B cell (primary cell): ENCODE data around the gene RREB1. TPM values are rescaled to one million over a fixed set of nuclear protein-coding genes. Genes with fewer than 3 reads are reported as not detected.
A peak's percentile ranks its signal among the peaks of the same experiment; 100 is the strongest.

Experiments
- ATAC-seq: fragments of 200-7000 bp; cut with Tn5 transposase; one replicate; pipeline ENCODE4 v1.10.0; 2021; ENCODE audit warnings: low read depth, mild to moderate bottlenecking, moderate number of reproducible peaks, moderate library complexity
- CTCF ChIA-PET: fragments of 350-600 bp; sonication (Branson Sonifier 250); formaldehyde crosslinking; loops from one replicate; lab custom pipeline; 2021; ENCODE audit warnings: antibody characterized with exemption, inconsistent platforms; lab: Charles Lee
- POLR2A ChIA-PET: fragments of 350-600 bp; sonication (Branson Sonifier 250); formaldehyde crosslinking; loops from one replicate; lab custom pipeline; 2021; ENCODE audit warnings: antibody characterized with exemption; lab: Charles Lee
- DNase-seq: peaks from one replicate; pipeline ENCODE4 v3.0.0; 2013
- H2AFZ ChIP-seq: 2 replicates; pipeline ENCODE4 v1.6.1; 2012; ENCODE audit warnings: mild to moderate bottlenecking, low read depth, low read length; ENCODE audit not compliant: insufficient read depth, poor library complexity, severe bottlenecking
- H3K27ac ChIP-seq, 2 donors: 1 replicate in 1 of 2; 2 replicates in 1 of 2; pipeline ENCODE4 v1.5.1; 2012 to 2013; ENCODE audit warnings: low read length in 2 of 2, mild to moderate bottlenecking in 2 of 2, moderate library complexity in 1 of 2
- H3K27me3 ChIP-seq, 4 experiments: fragments of 200-600 bp in 1 of 4; sonication (generic) in 1 of 4; replicated peaks in 1 of 4; 1 replicate in 2 of 4; 2 replicates in 2 of 4; pipeline versions ENCODE4 v1.6.1 to v1.7.0; 2013 to 2016; ENCODE audit warnings: low read length in 3 of 4, mild to moderate bottlenecking in 2 of 4, mixed read lengths in 1 of 4, moderate library complexity in 1 of 4; ENCODE audit not compliant: insufficient read depth in 4 of 4, control insufficient read depth in 3 of 4; ENCODE audit errors: control extremely low read depth in 1 of 4
- H3K36me3 ChIP-seq, 2 experiments: replicated peaks in 1 of 2; 1 replicate in 1 of 2; 2 replicates in 1 of 2; pipeline versions ENCODE4 v1.6.1 to v1.7.1; 2013; ENCODE audit warnings: low read length in 1 of 2; ENCODE audit not compliant: insufficient read depth in 2 of 2, control insufficient read depth in 1 of 2; ENCODE audit errors: control extremely low read depth in 1 of 2, extremely low read depth in 1 of 2
- H3K4me1 ChIP-seq, 2 donors: fragments of 200-600 bp in 1 of 2; sonication (generic) in 1 of 2; 1 replicate in 1 of 2; 2 replicates in 1 of 2; pipeline versions ENCODE4 v1.5.1 to v1.6.1; 2013 to 2017; ENCODE audit warnings: low read length in 2 of 2; ENCODE audit not compliant: control insufficient read depth in 2 of 2, insufficient read depth in 2 of 2
- H3K4me2 ChIP-seq: replicated peaks from 2 replicates; pipeline ENCODE3; 2012; ENCODE audit warnings: mild to moderate bottlenecking, low read depth, low read length; ENCODE audit not compliant: poor library complexity, severe bottlenecking
- H3K4me3 ChIP-seq, 5 experiments: fragments of 200-600 bp in 1 of 5; sonication (generic) in 1 of 5; 1 replicate in 3 of 5; 2 replicates in 2 of 5; pipeline versions ENCODE4 v1.5.1 to v1.7.0; 2011 to 2016; ENCODE audit warnings: low read length in 4 of 5, mild to moderate bottlenecking in 4 of 5, low read depth in 2 of 5, control low read depth in 1 of 5, moderate library complexity in 1 of 5; ENCODE audit not compliant: insufficient read depth in 1 of 5; ENCODE audit errors: control extremely low read depth in 1 of 5, extremely low read depth in 1 of 5
- H3K79me2 ChIP-seq: fragments of 200-600 bp; sonication (generic); one replicate; pipeline ENCODE4 v1.6.0; 2016; ENCODE audit warnings: low read length; ENCODE audit not compliant: control insufficient read depth, insufficient read depth
- H3K9ac ChIP-seq: fragments of 200-600 bp; sonication (generic); 2 replicates; pipeline ENCODE4 v1.6.1; 2017; ENCODE audit warnings: mild to moderate bottlenecking, low read length, moderate library complexity
- H3K9me3 ChIP-seq, 3 donors: one replicate each; pipeline versions ENCODE4 v1.6.1 to v1.7.1; 2013; ENCODE audit warnings: low read length in 2 of 3; ENCODE audit not compliant: control insufficient read depth in 2 of 3, insufficient read depth in 1 of 3; ENCODE audit errors: control extremely low read depth in 1 of 3
- H4K20me1 ChIP-seq: 2 replicates; pipeline ENCODE4 v1.6.0; 2012; ENCODE audit warnings: mild to moderate bottlenecking, low read length; ENCODE audit not compliant: insufficient read depth, control insufficient read depth, poor library complexity, severe bottlenecking
- H3K27ac Mint-ChIP-seq: one replicate; pipeline ENCODE4 v1.8.0; 2021; ENCODE audit warnings: mixed read lengths
- H3K27me3 Mint-ChIP-seq: one replicate; pipeline ENCODE4 v1.8.0; 2021; ENCODE audit warnings: mixed read lengths
- H3K4me1 Mint-ChIP-seq: one replicate; pipeline ENCODE4 v1.8.0; 2021; ENCODE audit warnings: mixed read lengths
- H3K4me3 Mint-ChIP-seq: one replicate; pipeline ENCODE4 v1.8.0; 2021; ENCODE audit warnings: mixed read lengths
- H3K9me3 Mint-ChIP-seq: one replicate; pipeline ENCODE4 v1.8.0; 2022; ENCODE audit warnings: mixed read lengths; ENCODE audit not compliant: insufficient read depth
- CTCF ChIP-seq: fragments of 200-600 bp; IDR thresholded peaks from one replicate; pipeline ENCODE4 v1.8.0; 2022; ENCODE audit warnings: antibody characterized with exemption, mild to moderate bottlenecking
- EZH2 ChIP-seq: IDR thresholded peaks from 2 replicates; pipeline ENCODE4 v1.6.1; 2012; ENCODE audit warnings: borderline replicate concordance, low read depth, mild to moderate bottlenecking, moderate library complexity, low read length; ENCODE audit not compliant: insufficient read depth, poor library complexity, severe bottlenecking
- WGBS: methylation state at CpG from one replicate; pipeline ENCODE4 v1.1.5; 2013; ENCODE audit warnings: missing lambda C conversion rate; ENCODE audit not compliant: insufficient coverage; 5-methylcytosine and 5-hydroxymethylcytosine counted together
- intact Hi-C: fragments of 100-400 bp; cut with micrococcal nuclease; formaldehyde crosslinking; loops from one replicate; pipeline ENCODE4 v1.10.0; 2022
- polyA plus RNA-seq: library from polyadenylated mRNA; depleted of rRNA; stranded (reverse); fragments of >200 nt; gene quantifications from 2 replicates; pipeline ENCODE4 v1.2.3, GENCODE V29; 2012
- total RNA-seq, 2 donors: library from RNA; stranded (reverse); fragments of 120-200 nt in 1 of 2; gene quantifications; 1 replicate in 1 of 2; 2 replicates in 1 of 2; pipeline versions ENCODE4 v1.2.3 to v1.2.4, GENCODE V29; 2013 to 2022

Gene RREB1
- total and polyA plus RNA-seq, 2 donors (not counting 1 experiment from before 2014, with no cell fraction given): 10.4 to 58.6 TPM

DNA sequence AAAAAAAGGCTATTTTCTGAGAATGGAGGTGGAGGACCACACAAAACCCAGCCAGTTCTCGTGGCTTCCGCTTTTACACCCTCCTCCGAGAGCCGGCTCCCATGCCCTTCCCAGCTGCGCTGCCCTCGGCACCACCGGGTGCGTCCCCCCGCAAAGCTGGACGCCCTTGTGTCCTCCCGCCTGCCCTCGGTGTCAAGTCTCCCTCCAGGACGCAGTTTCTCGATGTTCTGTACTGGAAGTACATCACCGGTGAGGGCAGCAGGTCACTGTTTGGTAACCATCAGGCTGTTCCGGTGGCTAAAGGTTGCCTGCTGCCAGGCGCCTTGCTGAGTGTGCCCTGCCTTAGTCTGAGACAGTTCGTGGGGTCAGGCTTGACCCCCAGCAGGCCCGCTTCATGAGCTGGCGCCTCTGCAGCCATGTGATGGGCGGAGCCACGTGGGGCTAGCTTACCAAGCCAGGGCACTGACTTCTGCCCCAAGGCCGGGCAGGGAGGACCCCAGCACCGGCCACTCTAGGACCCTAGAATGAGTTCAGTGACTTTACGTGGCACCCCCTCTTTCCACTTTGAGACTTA lies 34.6 kb downstream of the RREB1 start:
- Histone ChIP-seq H3K4me3 (no peak overlapping the region), H3K9me3 (no peaks in the 10 kb centered on the region), H3K27ac (no peak overlapping the region), H4K20me1 (peaks cover 38% of the 10 kb centered on the region), H3K79me2 (peaks cover 85% of the 10 kb centered on the region), H3K36me3 (no peaks in the 10 kb centered on the region), H3K27me3 (no peaks in the 10 kb centered on the region), H3K4me1 (peaks cover 53 to 66% of the 10 kb centered on the region in 2 donors), H2AFZ (no peak overlapping the region), H3K4me2 (no peak overlapping the region), H3K9ac (no peak overlapping the region)
- no peak overlapping the region for H3K27ac Mint-ChIP-seq
- ATAC-seq (no peak), DNase-seq (no peak)
- WGBS: 98% methylated on average over 24 of the region's 25 CpGs
- intact Hi-C loops: no loop called here
- CTCF ChIA-PET: no interaction called here
- no peaks in the 10 kb centered on the region for H3K27me3 Mint-ChIP-seq
- H3K4me1 Mint-ChIP-seq: peaks cover 75% of the 10 kb centered on the region
- TF ChIP-seq CTCF: no peak
- no peak for TF ChIP-seq EZH2
- peak overlapping the region; percentile 62 for H3K4me3 Mint-ChIP-seq
- no peaks in the 10 kb centered on the region for H3K9me3 Mint-ChIP-seq
- POLR2A ChIA-PET: interaction anchor here (0.8 kb wide), 1 partner anchor 11 kb away, joined by 3 read pairs; no protein-coding TSS in a partner anchor

DNA sequence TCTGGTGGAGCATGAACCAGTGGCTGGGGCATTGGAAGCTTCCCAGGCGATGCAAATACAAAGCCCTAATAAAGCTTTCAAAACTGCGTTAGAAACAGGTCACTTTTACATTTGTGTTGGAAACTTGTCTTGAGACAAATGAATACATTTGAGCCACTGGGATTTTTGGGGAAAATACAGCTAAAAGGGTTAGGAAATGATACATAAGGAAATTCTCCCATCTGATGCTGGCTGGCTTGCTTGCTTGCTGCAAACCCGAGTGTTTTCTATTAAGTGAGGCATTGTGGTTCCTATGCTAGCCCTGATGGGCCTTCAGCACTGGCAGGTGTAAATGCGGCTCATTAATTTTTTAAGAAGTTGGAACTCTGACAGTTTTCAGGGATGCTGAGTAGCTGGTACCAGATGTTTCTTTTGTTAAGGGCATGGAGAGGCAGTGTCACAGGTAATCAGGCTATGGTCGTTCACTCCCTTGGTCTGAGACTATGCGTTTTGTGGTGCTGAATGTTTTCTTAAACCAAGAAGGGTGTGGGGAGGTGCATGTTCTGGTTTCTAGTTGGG lies 35.2 kb downstream of the RREB1 start:
- H3K4me1 ChIP-seq: peaks cover 49 to 61% of the 10 kb centered on the region in 2 donors

More for the DNA sequence above, 35.2 kb downstream of the RREB1 start:
- Histone ChIP-seq H4K20me1 (peaks cover 44% of the 10 kb centered on the region), H3K79me2 (peaks cover 92% of the 10 kb centered on the region), H3K4me2 (no peak overlapping the region), H3K9ac (no peak overlapping the region), H3K27me3 (no peaks in the 10 kb centered on the region), H3K36me3 (no peaks in the 10 kb centered on the region), H3K9me3 (no peaks in the 10 kb centered on the region), H3K4me3 (no peak overlapping the region), H3K27ac (no peak overlapping the region), H2AFZ (no peak overlapping the region)
- DNase-seq: no peak
- ATAC-seq: no peak
- H3K4me3 Mint-ChIP-seq: peak overlapping the region; percentile 62
- peaks cover 75% of the 10 kb centered on the region for H3K4me1 Mint-ChIP-seq
- POLR2A ChIA-PET: interaction anchor here (0.7 kb wide), 1 partner anchor 20 kb away, joined by 10 read pairs; no protein-coding TSS in a partner anchor
- H3K27me3 Mint-ChIP-seq: no peaks in the 10 kb centered on the region
- 97% methylated on average over 5 of the region's 6 CpGs for WGBS
- CTCF ChIA-PET: interaction anchor here (1.1 kb wide), 1 partner anchor 9 kb away, joined by 3 read pairs; no protein-coding TSS in a partner anchor
- H3K9me3 Mint-ChIP-seq: no peaks in the 10 kb centered on the region
- TF ChIP-seq EZH2: no peak
- TF ChIP-seq CTCF: no peak
- intact Hi-C loops: no loop called here
- no peak overlapping the region for H3K27ac Mint-ChIP-seq
